ENCODE data around the gene PALD1.

Gene PALD1

GRCh38 chr10:70465832-70466231 is 12.7 kb upstream of the PALD1 start:
- TF ChIP-seq GABPA (IDR thresholded peaks at IDR 0.05; ENCODE audit: low read depth): no peak
- Histone ChIP-seq H3K27ac (replicated peaks) (no peak overlapping the region), H3K27me3 (ENCODE audit: insufficient read depth, poor library complexity, severe bottlenecking) (no peaks in the 10 kb centered on the region), H3K4me3 (replicated peaks; ENCODE audit: insufficient read depth, low read length) (no peak overlapping the region)
- no peak for DNase-seq (ENCODE audit: low read depth in 1 of 2, low spot score in 1 of 2)

GRCh38 chr10:70466951-70467350 is 11.6 kb upstream of the PALD1 start:
- no peak overlapping the region for H3K4me3 ChIP-seq (replicated peaks; ENCODE audit: insufficient read depth, low read length)
- DNase-seq (ENCODE audit: low read depth in 1 of 2, low spot score in 1 of 2): no peak
- no peak for TF ChIP-seq POLR2AphosphoS5 (IDR thresholded peaks at IDR 0.05; ENCODE audit: low read depth)
- TF ChIP-seq CTCF (IDR thresholded peaks at IDR 0.05; ENCODE audit: insufficient read depth, low read length): no peak
- TF ChIP-seq SPI1 (IDR thresholded peaks at IDR 0.05; ENCODE audit: borderline replicate concordance, low read depth): no peak
- no peak for TF ChIP-seq GABPA (IDR thresholded peaks at IDR 0.05; ENCODE audit: low read depth)
- TF ChIP-seq REST (IDR thresholded peaks at IDR 0.05; ENCODE audit: insufficient replicate concordance, low read depth): no peak
- H3K27ac ChIP-seq (replicated peaks): no peak overlapping the region
- no peaks in the 10 kb centered on the region for H3K27me3 ChIP-seq (ENCODE audit: insufficient read depth, poor library complexity, severe bottlenecking)

- no peak for DNase-seq (ENCODE audit: low read depth in 1 of 2, low spot score in 1 of 2)
- Histone ChIP-seq H3K4me3 (replicated peaks; ENCODE audit: insufficient read depth, low read length) (no peak overlapping the region), H3K27me3 (ENCODE audit: insufficient read depth, poor library complexity, severe bottlenecking) (no peaks in the 10 kb centered on the region), H3K27ac (replicated peaks) (no peak overlapping the region)
- TF ChIP-seq REST (IDR thresholded peaks at IDR 0.05; ENCODE audit: insufficient replicate concordance, low read depth): no peak
- no peak for TF ChIP-seq POLR2AphosphoS5 (IDR thresholded peaks at IDR 0.05; ENCODE audit: low read depth)
- no peak for TF ChIP-seq CTCF (IDR thresholded peaks at IDR 0.05; ENCODE audit: insufficient read depth, low read length)
- TF ChIP-seq GABPA (IDR thresholded peaks at IDR 0.05; ENCODE audit: low read depth): no peak
- no peak for TF ChIP-seq SPI1 (IDR thresholded peaks at IDR 0.05; ENCODE audit: borderline replicate concordance, low read depth)
Observed at GRCh38 chr10:70472799-70473454, 5.6 kb upstream of the PALD1 start.

GRCh38 chr10:70474780-70475179 is 3.8 kb upstream of the PALD1 start:
- Histone ChIP-seq H3K27me3 (ENCODE audit: insufficient read depth, poor library complexity, severe bottlenecking) (no peaks in the 10 kb centered on the region), H3K27ac (replicated peaks) (no peak overlapping the region), H3K4me3 (replicated peaks; ENCODE audit: insufficient read depth, low read length) (no peak overlapping the region)
- no peak for DNase-seq (ENCODE audit: low read depth in 1 of 2, low spot score in 1 of 2)
- TF ChIP-seq SPI1 (IDR thresholded peaks at IDR 0.05; ENCODE audit: borderline replicate concordance, low read depth): no peak
- TF ChIP-seq REST (IDR thresholded peaks at IDR 0.05; ENCODE audit: insufficient replicate concordance, low read depth): no peak
- no peak for TF ChIP-seq POLR2AphosphoS5 (IDR thresholded peaks at IDR 0.05; ENCODE audit: low read depth)
- no peak for TF ChIP-seq CTCF (IDR thresholded peaks at IDR 0.05; ENCODE audit: insufficient read depth, low read length)
- no peak for TF ChIP-seq GABPA (IDR thresholded peaks at IDR 0.05; ENCODE audit: low read depth)

Measured in HL-60 (cell line).